ENCODE data around the gene ARL14EPL. TPM values are rescaled to one million over a fixed set of nuclear protein-coding genes. Genes with fewer than 3 reads are reported as not detected.

ARL14EPL gene
- 0.13 and 0.39 TPM in 2 replicates for total RNA-seq

DNA sequence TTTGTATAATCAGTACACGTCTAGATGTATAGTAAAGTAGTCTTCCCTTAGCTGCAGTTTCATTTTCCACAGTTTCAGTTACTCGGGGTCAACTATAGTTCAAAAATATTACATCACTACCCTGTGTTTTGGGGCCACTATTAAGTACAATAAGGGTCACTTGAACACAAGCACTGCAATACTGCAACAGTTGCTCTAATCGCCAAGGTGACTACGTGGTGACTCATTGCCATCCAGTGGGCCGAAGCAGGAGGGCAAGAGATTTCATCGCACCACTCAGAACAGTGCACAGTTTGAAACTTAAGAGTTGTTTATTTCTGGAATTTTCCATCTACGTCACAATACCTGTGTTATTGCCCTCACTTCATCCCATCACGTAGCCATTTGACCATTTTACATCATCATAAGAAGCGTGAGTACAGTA, at the start of gene ARL14EPL:
Gene ARL14EPL, plus strand, starts transcription at position 379 of the 424 bp plus-strand sequence. CDS start 18,994 bp downstream, outside the sequence.
- DNase-seq (ENCODE audit: low read depth, low spot score) = peak; percentile 92

DNA sequence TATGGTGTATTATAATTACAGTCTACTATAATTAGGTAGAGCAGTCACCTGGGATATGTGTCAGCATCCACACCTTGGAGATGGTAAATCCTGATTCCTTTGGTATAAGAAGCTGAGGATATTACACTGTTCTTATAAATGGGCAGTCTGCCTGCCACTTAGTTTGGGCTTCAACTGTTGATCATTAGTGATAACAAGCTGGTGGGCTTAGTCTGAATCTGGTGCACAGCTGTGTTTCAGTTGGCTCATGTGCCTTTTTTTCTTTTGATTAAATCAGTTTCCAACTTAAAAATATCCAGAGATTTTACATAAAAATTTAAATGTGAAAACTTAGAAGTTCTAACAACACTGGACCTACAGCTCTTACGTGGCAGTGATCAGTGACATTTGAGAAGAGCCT, 48.8 kb upstream of the ARL14EPL start:
- DNase-seq (ENCODE audit: low read depth, low spot score) = no peak

DNA sequence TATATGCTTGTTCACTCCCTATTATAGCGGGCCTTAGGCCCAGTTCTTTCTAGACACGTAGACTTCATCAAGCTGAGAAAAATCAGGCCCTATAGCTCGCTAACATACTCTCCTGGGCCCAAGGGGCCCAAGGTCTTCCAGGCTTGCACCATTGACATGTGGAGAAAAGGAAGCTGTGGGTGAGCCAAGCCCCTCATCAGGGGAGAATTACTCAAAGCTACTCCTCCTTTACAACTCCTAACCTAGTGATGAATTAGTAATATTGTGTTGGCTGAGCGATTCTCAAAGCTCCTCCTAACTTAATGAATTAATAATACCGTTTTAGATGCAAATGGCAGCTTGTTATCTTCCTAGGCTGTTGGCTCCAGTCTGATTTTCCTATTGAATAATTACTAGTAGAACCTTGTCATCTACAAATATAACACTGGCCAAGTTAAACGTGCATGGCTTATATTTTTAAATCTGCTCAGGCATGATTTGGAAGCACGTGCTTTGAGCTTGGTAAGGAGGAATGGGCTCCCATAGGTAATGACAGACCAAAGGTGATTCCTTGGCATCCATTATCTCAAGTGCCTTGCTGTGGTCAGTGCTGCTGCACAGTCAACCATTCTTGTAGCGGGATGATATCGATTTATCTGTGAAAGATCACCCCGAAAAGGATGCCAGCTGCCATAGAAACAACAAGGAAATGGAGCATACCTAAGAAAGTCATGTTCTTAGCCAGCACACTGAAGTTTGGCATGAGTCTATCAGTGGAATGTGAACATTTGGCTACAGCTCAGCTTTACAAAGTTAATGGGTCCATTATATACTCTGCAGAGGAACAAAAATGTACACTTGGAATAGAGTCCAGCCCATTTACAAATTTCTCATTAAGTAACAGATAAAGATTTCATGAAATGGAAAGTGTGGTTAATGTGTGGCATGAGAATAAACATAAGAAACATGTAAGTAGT, 46.2 kb upstream of the ARL14EPL start:
- DNase-seq (ENCODE audit: low read depth, low spot score) = peak; percentile 27

- no peak for DNase-seq (ENCODE audit: low read depth, low spot score)
These were observed 44.3 kb upstream of the ARL14EPL start for GRCh38 chr5:115988002-115988401.

- no peak for DNase-seq (ENCODE audit: low read depth, low spot score)
These were observed 39.4 kb upstream of the ARL14EPL start for GRCh38 chr5:115992848-115993350.

DNA sequence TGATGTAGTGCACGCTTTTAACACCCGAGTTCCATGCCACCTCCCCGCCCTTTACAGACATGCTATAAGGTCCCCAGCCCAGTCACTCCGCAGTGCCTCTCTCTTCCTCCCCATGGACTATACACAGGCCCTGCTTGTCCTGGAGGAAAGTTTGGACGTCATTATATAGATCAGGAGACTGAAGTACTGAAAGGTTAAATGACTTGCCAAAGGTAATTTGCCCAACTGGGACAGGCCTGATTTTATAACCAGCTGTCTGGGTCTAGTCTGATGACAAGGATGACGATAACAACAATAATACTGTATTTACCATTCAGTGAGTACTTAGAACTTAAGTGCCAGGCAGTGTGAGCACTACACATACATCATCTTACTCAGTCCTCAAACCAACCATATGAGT, 36.9 kb upstream of the ARL14EPL start:
- no peak for DNase-seq (ENCODE audit: low read depth, low spot score)

- DNase-seq (ENCODE audit: low read depth, low spot score) = no peak
These were observed 30.0 kb upstream of the ARL14EPL start for GRCh38 chr5:116002116-116002906.

- DNase-seq (ENCODE audit: low read depth, low spot score) = no peak
These were observed 28.0 kb upstream of the ARL14EPL start for GRCh38 chr5:116004248-116004647.

DNA sequence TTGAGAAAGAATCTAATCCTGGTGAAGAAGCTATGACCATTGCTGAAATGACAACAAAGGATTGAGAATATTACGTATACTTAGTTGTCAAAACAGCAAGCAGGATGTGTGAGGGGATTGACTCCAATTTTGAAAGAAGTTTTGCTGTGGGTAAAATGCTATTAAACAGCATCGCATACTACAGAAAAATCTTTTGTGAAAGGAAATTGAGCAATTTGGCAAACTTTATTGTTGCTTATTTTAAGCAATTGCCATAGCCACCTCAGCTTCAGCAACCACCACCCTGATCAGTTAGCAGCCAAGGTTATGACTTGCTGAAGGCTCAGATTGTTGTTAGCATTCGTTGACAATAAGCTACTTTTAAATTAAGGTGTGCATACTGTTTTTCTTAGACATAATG, 22.5 kb upstream of the ARL14EPL start:
- DNase-seq (ENCODE audit: low read depth, low spot score) = no peak

DNA sequence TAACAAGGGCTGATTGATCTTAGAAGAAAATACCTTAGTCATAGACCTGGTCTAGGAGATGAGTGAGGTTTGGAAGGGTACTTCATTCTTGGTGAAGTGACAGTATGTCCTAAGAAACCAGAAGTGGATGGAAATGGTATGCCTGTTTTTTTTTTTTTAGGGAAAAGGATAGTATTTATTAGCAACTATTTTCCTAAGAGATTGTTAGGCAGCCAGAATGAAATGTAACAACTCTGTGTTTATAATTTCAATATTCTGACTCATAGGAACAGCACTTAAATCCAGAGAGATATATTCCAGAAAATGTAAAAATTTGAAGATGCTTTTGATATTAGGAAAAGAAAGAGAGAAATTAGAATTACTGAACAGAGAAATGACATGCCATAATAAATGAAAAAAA, 21.2 kb upstream of the ARL14EPL start:
- DNase-seq (ENCODE audit: low read depth, low spot score) = no peak

GRCh38 chr5:116013207-116013785, 19.0 kb upstream of the ARL14EPL start:
- DNase-seq (ENCODE audit: low read depth, low spot score) = no peak

DNA sequence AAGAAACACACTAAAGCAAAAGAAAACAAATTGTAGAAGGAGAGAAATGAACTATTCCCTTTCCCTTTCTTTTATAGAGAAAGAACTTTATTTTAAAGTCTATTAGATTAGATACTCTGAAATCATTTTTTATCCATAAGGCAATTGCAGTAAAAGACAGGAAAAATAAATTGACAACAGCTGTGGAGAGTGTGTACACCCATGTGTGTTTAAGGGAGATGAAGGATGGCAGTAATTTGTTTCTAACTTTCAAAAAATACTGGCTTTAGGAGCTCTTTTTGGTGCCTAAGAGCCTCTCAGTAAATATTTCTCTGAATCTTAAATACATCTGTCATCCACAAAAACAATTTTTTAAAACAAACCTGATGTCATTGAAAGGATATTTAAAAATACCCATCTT, 18.3 kb upstream of the ARL14EPL start:
- DNase-seq (ENCODE audit: low read depth, low spot score) = no peak

- no peak for DNase-seq (ENCODE audit: low read depth, low spot score)
These were observed 8.7 kb upstream of the ARL14EPL start for GRCh38 chr5:116023619-116024018.

- no peak for DNase-seq (ENCODE audit: low read depth, low spot score)
These were observed 6.4 kb upstream of the ARL14EPL start for GRCh38 chr5:116025866-116026265.

DNA sequence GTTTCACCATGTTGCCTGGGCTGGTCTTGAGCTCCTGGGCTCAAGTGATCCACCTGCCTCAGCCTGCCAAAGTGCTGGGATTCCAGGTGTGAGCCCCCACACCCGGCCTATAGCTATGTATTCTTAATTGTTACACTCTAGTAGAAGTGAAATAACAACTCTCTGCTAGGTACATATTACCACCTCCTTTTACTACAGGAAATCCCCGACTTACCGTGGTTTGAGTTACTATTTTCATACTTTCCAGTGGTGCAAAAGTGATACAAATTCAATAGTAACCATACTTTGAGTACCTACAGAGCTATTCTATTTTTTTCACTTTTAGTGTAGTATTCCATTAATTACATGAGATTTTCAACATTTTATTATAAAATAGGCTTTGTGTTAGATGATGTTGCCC, 719 bp downstream of the ARL14EPL start:
- DNase-seq (ENCODE audit: low read depth, low spot score) = no peak

DNA sequence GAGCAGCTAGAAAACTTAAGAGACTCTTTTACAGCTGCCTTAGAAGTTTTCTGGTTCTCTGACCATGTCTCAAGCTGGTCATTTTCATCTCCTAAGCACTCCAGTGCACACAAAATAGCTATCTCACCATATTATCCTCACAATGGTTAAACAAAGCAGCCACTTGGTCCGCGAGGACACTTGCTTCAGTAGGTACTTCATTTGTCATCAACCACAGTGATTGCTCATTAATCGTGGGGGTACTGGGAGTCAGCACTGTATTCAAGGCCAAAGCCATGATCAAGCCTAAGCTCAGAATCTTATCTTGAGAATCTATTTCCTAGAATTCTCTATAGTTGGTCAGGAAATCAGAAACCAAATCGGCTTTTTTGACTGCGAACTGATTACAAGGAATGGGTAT, 2.9 kb downstream of the ARL14EPL start:
- DNase-seq (ENCODE audit: low read depth, low spot score) = no peak

DNA sequence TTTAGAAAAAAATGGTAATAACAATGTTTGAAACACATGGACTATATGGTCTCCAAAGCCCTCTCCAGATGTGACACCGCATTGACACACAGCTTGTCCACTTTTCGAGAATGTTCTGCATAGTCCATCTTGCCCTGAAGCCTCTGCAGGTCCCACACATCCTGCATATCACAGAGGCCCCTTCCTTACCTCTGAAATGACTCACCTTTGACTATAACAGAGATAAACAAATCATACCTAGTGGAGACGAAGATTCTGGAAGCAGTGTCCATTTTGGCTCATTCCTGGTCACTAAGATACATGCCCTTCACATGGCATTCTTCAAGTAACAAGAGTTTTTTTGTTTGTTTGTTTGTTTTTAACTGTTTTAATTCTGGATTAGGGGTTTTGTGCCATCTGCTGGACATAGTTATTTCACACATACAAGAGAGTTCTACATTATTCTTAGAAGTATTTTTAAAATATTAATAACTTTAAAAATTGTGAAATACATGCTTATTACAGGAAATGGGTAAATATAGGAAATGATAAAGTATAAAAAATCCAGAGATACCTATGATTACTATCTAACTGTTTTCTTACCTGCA, 5.1 kb downstream of the ARL14EPL start:
- DNase-seq (ENCODE audit: low read depth, low spot score) = no peak

DNA sequence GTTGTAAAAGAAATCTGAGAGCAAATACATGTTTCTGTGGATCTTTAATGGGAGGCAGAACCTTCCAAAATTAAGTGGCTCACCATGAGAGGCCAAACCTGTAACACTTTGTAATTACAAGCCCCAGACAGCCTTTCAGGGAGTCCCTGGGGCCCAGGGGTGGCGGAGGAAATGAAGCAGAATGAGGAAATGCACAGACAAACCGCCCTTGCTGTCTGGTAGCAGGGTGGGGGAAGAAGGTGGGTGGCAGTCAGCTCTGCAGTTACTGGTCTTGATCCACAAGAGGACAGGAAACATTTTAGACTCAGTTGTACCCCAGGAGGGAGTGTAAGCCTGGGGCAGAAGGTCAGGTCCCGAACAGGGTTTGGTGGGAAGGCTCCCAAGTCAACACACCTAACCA, 6.5 kb downstream of the ARL14EPL start:
- DNase-seq (ENCODE audit: low read depth, low spot score) = no peak

- no peak for DNase-seq (ENCODE audit: low read depth, low spot score)
These were observed 10.1 kb downstream of the ARL14EPL start for GRCh38 chr5:116042375-116042774.

DNA sequence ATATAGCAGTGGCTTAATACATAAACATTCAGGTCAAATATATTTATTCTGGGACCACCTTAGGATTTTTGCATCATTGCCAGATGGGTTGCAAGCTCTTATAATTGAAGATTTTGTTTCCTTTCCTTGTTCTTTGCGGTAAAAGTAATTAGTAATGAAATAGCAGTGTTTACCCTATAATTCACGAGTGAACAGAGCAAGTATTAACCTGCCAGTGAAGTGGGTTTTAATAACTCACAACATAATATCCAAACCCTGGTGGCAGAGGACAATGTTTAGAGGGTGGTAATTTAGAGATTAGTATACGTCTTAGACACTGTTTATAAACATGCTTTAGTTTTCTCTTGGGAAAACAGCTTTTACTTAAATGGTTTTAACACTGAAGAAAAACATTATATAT, 11.8 kb downstream of the ARL14EPL start:
- no peak for DNase-seq (ENCODE audit: low read depth, low spot score)

DNA sequence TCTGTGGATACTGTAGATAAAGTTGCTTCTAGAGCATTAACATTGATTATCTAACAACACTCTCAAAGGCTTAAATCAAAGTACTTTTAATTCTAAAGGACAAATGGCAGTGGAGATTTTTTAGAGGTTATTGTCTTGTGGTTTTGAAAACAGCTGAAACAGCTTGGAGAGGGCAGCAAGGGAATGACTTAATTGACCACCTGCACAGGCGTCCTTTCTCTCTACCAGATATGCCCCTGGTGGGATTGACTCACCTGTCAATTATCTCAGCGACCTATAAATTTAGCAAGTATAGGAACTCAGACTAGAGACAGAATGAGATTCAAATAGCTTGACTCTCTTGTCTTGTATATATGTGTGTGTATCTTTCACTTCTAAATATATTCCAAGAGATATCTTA, 13.5 kb downstream of the ARL14EPL start:
- DNase-seq (ENCODE audit: low read depth, low spot score) = no peak
